Panc1 (cell line): ENCODE data around the gene GCNT3.
A peak's percentile ranks its signal among the peaks of the same experiment; 100 is the strongest.

Experiments used
- CTCF ChIP-seq: fragments of 450-650 bp; IDR thresholded peaks from 2 replicates; pipeline ENCODE4 v1.5.1; 2017; ENCODE audit warnings: mild to moderate bottlenecking
- POLR2AphosphoS5 ChIP-seq: IDR thresholded peaks from 2 replicates; pipeline ENCODE4 v1.6.1; 2012; ENCODE audit warnings: mild to moderate bottlenecking, low read depth, low read length, moderate library complexity
- REST ChIP-seq, 2 experiments: IDR thresholded peaks; 2 replicates each; pipeline ENCODE4 v1.6.1; 2011 to 2012; ENCODE audit warnings: low read depth in 2 of 2, control low read depth in 1 of 2, low read length in 1 of 2, mild to moderate bottlenecking in 1 of 2, moderate library complexity in 1 of 2; ENCODE audit not compliant: insufficient read depth in 1 of 2
- SIN3A ChIP-seq: IDR thresholded peaks from 2 replicates; pipeline ENCODE4 v1.6.1; 2012; ENCODE audit warnings: low read depth, mild to moderate bottlenecking, low read length, moderate library complexity, borderline replicate concordance; ENCODE audit not compliant: insufficient read depth
- TCF7L2 ChIP-seq: IDR thresholded peaks from 2 replicates; pipeline ENCODE4 v1.6.1; 2011; ENCODE audit warnings: mild to moderate bottlenecking, low read depth, low read length, inconsistent platforms

GRCh38 chr15:59562448-59563186 lies 49.0 kb upstream of the GCNT3 start:
- TF ChIP-seq SIN3A (no peak), CTCF (peak; percentile 17; the same call in 1 of the 2 replicates), TCF7L2 (no peak), REST (IDR thresholded peaks at IDR 0.05; ENCODE audit: insufficient read depth in 1 of 2, low read depth in 2 of 2, low read length in 1 of 2) (no peak), POLR2AphosphoS5 (no peak)
